GM19395 (cell line): Measurements from ENCODE around the gene TEX38.
"Not testable (repeated sequence)": the region's sequence is repeated elsewhere in the genome, so short reads cannot be mapped to it uniquely, and the experiment has no call there.

Source experiments
- ATAC-seq: cut with Tn5 transposase; IDR thresholded peaks from one replicate; pipeline ENCODE4 v1.9.1; 2021; ENCODE audit warnings: mild to moderate bottlenecking, moderate library complexity; ENCODE audit not compliant: unreplicated experiment

Gene TEX38

DNA sequence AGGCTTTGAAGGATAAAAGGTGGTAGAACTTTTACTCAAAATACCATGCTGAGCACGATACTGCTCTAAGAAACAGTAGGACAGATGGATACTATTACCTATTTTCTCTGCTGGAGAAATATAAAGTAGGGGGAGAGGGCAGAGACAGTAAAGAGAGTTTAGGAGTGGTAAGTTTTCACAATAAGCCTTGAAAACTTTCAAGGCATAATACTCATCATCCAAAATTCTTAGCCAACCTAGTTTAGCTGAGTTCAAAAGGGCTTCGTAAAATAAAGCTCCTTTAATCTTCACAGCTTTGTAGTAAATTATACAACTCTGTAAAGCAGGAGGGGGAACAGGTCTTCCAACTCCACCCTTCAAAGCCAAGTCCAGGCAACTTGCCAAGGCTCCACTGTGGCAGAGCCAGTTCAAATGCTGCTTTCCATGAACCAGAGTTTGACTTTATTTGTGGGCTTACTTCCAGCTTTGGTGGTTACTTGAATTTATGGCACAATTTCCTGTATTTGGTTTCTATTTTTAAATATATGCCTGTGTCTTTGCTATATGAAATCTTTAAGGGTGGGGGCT lies 15.5 kb downstream of the TEX38 start:
- no peak for ATAC-seq

DNA sequence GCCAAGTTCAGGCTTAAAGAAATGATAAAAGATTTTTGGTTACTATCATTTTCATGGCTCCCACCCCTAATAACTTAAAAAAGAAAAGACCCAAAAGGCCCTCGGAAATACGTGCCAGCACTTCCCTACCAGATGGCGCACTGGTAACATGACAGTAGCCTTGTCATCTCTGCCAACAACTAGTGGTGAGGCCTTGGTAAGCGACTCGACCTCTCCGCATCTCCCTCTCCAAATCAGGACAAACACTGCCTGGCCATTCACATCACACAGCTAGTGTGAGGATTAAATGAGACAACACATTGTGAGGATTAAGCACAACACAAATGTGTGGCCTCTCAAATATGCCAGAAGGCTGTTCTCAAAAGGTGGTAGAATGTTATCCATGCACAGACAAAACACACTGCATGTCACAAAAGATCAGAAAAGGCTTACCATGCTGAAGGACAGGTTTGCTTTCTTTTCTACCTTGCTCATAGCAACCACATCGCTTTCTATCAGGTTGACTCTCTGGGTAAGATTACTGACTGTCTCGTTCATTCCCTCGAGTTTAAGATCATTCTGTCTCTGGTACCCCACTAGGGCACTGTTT lies 16.4 kb downstream of the TEX38 start:
- no peak for ATAC-seq

- ATAC-seq: no peak
Observed at GRCh38 chr1:46689356-46689755, 17.7 kb downstream of the TEX38 start.

GRCh38 chr1:46689897-46690296 lies 18.2 kb downstream of the TEX38 start:
- no peak for ATAC-seq

GRCh38 chr1:46690931-46691421 lies 19.3 kb downstream of the TEX38 start:
- no peak for ATAC-seq

DNA sequence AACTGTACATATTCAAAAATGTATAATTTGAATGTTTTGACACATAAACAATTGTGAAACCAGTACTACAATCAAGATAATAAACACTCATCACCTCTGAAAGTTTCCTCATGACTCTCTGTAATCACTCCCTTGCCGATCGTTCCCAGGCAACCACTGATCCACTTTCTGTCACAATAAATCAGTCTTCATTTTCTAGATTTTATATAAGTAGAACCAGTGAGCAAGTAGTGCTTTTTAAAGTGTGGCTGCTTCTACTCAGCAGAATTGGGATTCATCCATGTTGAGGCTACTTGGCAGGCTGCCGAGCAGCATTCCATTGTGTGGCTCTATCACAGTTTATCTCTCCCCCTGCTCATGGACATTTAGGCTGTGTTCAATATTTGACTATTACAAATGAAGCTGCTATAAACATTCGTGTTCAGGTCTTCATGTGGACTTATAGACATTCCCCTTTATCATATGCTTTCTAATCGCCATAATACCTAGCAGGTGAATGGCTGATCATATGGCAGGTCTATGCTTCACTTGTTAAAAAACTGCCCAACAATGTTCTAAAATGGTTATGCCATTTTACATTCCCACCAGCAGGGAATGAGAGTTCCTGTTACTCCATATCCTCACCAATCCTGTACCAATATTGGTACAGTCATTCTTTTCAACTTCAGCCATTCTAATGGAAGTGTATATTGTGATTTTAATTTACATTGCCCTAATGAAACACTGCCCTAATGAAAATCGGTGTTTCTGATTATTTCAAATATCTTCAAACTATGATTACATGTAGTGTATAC lies 20.5 kb downstream of the TEX38 start:
- ATAC-seq: no peak

- ATAC-seq: no peak
Observed at GRCh38 chr1:46692811-46693770, 21.4 kb downstream of the TEX38 start.

GRCh38 chr1:46694676-46695075 lies 23.0 kb downstream of the TEX38 start:
- ATAC-seq: not testable (repeated sequence)

DNA sequence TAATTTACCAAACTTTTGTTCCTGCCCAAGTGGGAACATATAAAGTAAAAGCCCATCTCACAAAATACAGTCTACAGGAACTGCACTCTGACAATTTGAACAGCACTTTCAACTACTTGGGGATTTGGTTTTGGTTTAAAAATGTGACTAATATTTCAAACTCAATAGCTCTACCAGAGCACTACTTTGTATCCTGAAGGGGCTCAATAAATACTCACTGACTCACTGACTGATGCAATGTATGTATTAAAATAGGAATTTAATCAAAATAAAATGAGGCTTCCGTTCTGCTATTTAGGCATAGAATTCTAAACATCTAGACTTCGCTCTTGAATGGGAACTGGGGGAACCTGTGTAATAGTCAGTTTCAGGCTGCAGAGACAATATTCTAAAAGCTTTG lies 25.4 kb downstream of the TEX38 start:
- ATAC-seq: no peak

DNA sequence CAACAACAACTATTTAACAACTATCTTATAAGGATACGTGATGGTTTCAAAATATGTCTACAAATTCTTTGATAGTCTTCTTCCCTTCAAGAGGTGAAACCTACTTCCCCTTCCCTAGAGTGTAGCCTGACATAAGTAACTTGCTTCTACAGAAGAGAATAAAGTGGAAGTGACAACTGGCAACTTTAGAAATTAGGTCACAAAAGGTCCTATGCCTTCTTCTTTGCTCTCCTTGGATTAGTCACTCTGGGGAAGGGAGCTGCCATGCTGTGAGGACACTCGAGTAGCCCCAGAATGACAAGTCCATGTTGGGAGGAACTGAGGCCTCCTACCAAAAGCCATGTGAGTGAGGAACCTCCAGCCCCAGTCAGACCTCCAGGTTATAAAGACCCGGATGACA lies 28.0 kb downstream of the TEX38 start:
- ATAC-seq: no peak

DNA sequence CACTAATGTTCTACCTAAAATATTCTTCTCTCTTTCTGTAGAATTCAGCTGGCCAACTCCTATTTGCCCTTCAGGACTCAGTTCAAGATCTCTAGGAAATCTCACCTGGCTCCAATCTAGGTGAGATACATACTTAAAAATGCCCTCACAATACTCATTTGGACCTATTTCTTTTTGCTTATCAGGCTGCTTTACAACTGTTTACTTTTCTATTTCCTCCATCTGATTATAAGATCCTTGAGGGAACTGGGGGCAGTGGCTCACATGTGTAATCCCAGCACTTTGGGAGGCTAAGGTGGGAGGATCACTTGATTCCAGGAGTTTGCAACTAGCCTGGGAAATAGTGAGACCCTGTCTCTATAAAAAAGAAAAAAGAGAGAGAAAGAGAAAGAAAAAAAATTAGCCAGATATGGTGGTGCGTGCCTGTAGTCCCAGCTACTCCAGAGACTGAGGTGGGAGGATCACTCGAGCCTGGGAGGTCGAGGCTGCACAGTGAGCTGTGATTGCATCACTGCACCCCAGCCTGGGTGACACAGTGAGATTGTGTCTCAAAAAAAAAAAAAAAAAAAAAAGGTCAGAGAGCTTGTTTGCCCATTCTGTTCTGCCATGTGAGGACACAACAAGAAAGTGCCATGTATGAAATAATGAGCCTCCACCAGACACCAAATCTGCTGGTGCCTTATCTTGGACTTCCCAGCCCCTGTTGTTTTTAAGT lies 32.4 kb downstream of the TEX38 start:
- no peak for ATAC-seq

- no peak for ATAC-seq
Observed at GRCh38 chr1:46705408-46705807, 33.8 kb downstream of the TEX38 start.

- no peak for ATAC-seq
Observed at GRCh38 chr1:46708121-46708520, 36.5 kb downstream of the TEX38 start.

GRCh38 chr1:46714976-46715375 lies 43.3 kb downstream of the TEX38 start:
- ATAC-seq: no peak

GRCh38 chr1:46717654-46718053 lies 46.0 kb downstream of the TEX38 start:
- ATAC-seq: no peak

GRCh38 chr1:46718340-46718726 lies 46.7 kb downstream of the TEX38 start:
- no peak for ATAC-seq

- ATAC-seq: peak; percentile 97
Observed at GRCh38 chr1:46718727-46719622, 47.3 kb downstream of the TEX38 start, which contains the start of gene EFCAB14. EFCAB14 (minus strand) TSS chr1:46719114; CDS start chr1:46718087, 1,027 bp downstream.

- no peak for ATAC-seq
Observed at GRCh38 chr1:46719689-46720088, 48.0 kb downstream of the TEX38 start.

DNA sequence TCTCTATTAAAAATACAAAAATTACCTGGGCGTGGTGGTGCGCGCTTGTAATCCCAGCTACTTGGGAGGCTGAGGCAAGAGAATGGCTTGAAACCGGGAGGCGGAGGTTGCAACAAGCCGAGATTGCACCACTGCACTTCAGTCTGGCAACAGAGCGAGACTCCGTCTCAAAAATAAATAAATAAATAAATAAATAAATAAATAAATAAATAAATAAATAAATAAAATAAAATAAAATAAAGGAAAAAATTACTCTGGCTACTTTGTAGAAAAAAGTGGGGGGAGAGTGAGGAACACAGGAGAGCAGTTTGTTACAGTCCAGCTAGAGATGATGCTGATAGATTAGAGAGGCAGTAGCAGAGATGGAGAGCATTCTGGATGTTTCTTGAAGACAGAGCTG lies 48.7 kb downstream of the TEX38 start:
- not testable (repeated sequence) for ATAC-seq
